Pancreas (tissue), 10 donors: ENCODE measurements around the gene FBLN2. TPM values are rescaled to one million over a fixed set of nuclear protein-coding genes. Genes with fewer than 3 reads are reported as not detected.

Source experiments
- ATAC-seq, 4 donors: fragments of 200-7000 bp; cut with Tn5 transposase; one replicate each; pipeline versions ENCODE4 v1.8.0 to v1.9.1; 2020; ENCODE audit warnings: mild to moderate bottlenecking in 4 of 4, moderate library complexity in 4 of 4
- DNase-seq, 6 donors: peaks; one replicate each; pipeline ENCODE4 v3.0.0-alpha.2; 2020
- FAIRE-seq: peaks from 2 replicates; lab custom pipeline; 2012; peaks lifted over from hg19 to GRCh38; lab: Jason Lieb, UNC
- H3K27ac ChIP-seq, 4 donors: fragments of 200-600 bp; sonication (generic); 1 replicate in 3 of 4; 2 replicates in 1 of 4; pipeline versions ENCODE4 v1.5.0 to v1.8.0; 2020
- H3K27me3 ChIP-seq, 4 donors: fragments of 200-600 bp; one replicate each; pipeline ENCODE4 v1.8.0; 2021
- H3K36me3 ChIP-seq, 3 donors: fragments of 200-600 bp; sonication (generic) in 1 of 3; one replicate each; pipeline versions ENCODE4 v1.5.0 to v1.8.0; 2020 to 2021
- H3K4me1 ChIP-seq, 3 donors: fragments of 200-600 bp; one replicate each; pipeline ENCODE4 v1.8.0; 2021
- H3K4me3 ChIP-seq, 4 donors: fragments of 200-600 bp; sonication (generic) in 2 of 4; one replicate each; pipeline versions ENCODE4 v1.5.0 to v1.8.0; 2020 to 2021
- H3K9me3 ChIP-seq, 4 donors: fragments of 200-600 bp; one replicate each; pipeline ENCODE4 v1.8.0; 2021
- WGBS, 2 donors: extraction: QIAGEN DNeasy Blood & Tissue Kit; methylation state at CpG; one replicate each; pipeline ENCODE4 v1.1.7; 2013; 5-methylcytosine and 5-hydroxymethylcytosine counted together
- intact Hi-C, 3 donors: fragments of 100-400 bp; cut with DNase I; formaldehyde crosslinking; loops; one replicate each; pipeline versions ENCODE4 v1.11.1 to v1.14.2; 2022
- polyA plus RNA-seq, 2 donors: library from polyadenylated mRNA; stranded (reverse); fragments of 200-250 nt; gene quantifications; one replicate each; pipeline ENCODE4 v1.2.3, GENCODE V29; 2013
- total RNA-seq, 6 donors: library from RNA; stranded (reverse); fragmentation: NEBNext Ultra II Directional in 4 of 6; extraction: Animal tissue kit (Norgen Biotek cat#: 25700) in 4 of 6; gene quantifications; one replicate each; pipeline versions ENCODE4 v1.2.1 to v1.2.4, GENCODE V29; 2021 to 2023
- TF ChIP-seq, protein P1 (sequence below), 4 donors: fragments of 200-600 bp; sonication (generic) in 3 of 4; IDR thresholded peaks; one replicate each; pipeline versions ENCODE4 v1.5.0 to v1.8.0; 2021; ENCODE audit warnings: antibody characterized with exemption in 4 of 4
- donor health status: healthy with polysubstance abuse.
- donor health status: DM: no; HTN: no; CAD: no; lungs with moderate emphysema.
- donor health status: DM: no; HTN: no; CAD: no.
- donor health status: control.
- donor health status: control.
- donor health status: Bipolar disorder and iron deficiency.
- donor health status: DM: yes; HTN: yes; CAD: no.
- donor health status: DM: no; HTN: no; CAD: no.
- donor health status: DM: no; HTN: no; CAD: no.
- donor health status: DM: yes; HTN: yes; CAD: no.

FBLN2 gene
- total and polyA plus RNA-seq, 8 donors: 2.4 to 21.8 (median 4.2) TPM

DNA sequence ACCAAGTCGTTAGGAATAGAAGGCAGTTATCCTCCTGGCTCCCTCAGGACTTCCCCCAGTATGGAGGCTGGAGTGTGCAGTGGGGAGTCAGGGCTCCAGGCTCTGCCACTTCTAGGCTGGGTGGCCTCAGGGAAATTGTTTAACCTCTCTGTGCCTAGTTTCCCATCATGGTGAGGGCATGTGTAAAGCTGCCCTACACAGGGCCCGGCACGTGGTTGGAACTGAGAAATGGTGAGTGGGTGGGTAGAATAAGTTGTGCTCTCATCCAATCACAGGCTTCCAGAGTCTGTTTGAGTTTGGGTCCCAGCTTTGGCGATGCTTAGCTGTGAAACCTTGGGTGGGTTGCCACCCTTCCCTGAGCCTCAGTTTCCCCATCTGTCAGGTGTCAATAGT lies 117.3 kb downstream of the FBLN2 start:
- Histone ChIP-seq H3K4me1 (no peaks in the 10 kb centered on the region), H3K9me3 (no peaks in the 10 kb centered on the region), H3K27me3 (no peaks in the 10 kb centered on the region), H3K27ac (no peak overlapping the region), H3K4me3 (no peak overlapping the region), H3K36me3 (no peaks in the 10 kb centered on the region)
- no peak for FAIRE-seq
- intact Hi-C loops: loop anchor here in 1 of 3 donors (10.0 kb wide), 1 partner anchor 209 kb away; no protein-coding TSS in a partner anchor
- TF ChIP-seq, protein P1, sequence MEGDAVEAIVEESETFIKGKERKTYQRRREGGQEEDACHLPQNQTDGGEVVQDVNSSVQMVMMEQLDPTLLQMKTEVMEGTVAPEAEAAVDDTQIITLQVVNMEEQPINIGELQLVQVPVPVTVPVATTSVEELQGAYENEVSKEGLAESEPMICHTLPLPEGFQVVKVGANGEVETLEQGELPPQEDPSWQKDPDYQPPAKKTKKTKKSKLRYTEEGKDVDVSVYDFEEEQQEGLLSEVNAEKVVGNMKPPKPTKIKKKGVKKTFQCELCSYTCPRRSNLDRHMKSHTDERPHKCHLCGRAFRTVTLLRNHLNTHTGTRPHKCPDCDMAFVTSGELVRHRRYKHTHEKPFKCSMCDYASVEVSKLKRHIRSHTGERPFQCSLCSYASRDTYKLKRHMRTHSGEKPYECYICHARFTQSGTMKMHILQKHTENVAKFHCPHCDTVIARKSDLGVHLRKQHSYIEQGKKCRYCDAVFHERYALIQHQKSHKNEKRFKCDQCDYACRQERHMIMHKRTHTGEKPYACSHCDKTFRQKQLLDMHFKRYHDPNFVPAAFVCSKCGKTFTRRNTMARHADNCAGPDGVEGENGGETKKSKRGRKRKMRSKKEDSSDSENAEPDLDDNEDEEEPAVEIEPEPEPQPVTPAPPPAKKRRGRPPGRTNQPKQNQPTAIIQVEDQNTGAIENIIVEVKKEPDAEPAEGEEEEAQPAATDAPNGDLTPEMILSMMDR (IDR thresholded peaks at IDR 0.05): no peak
- no peak for ATAC-seq
- 56 to 62% methylated on average over 4 of the region's 4 CpGs for WGBS, 2 donors
- DNase-seq: peak in 1 of 6 donors; percentile 7

GRCh38 chr3:13666781-13667709 lies 118.1 kb downstream of the FBLN2 start:
- Histone ChIP-seq H3K27ac (no peak overlapping the region), H3K4me1 (no peaks in the 10 kb centered on the region), H3K36me3 (no peaks in the 10 kb centered on the region), H3K4me3 (no peak overlapping the region), H3K27me3 (no peaks in the 10 kb centered on the region), H3K9me3 (no peaks in the 10 kb centered on the region)
- DNase-seq (peak in 1 of 6 donors; percentile 8), ATAC-seq (no peak), FAIRE-seq (no peak)
- intact Hi-C loops: loop anchor here in 1 of 3 donors (10.0 kb wide), 1 partner anchor 208 kb away; no protein-coding TSS in a partner anchor
- 56 to 62% methylated on average over 18 of the region's 18 CpGs for WGBS, 2 donors
- TF ChIP-seq, protein P1 (IDR thresholded peaks at IDR 0.05): no peak

DNA sequence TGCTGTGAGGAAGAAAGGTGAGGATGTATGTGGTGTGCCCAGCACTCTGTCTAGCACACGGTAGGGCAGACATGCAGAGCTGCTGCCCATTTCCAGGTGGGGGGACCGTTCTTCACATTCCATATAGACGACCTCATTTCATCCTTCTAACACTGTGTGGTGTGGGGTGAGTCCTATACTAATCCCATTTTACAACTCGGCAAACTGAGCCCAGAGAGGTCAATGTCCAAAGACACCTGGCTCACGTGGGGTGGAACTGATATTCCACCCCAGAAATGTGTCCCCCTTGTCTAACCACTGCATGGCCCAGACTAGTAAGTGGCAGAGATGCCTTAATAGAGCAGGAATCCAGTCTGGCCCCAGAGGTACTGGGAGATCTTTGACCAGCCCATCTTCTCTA lies 119.2 kb downstream of the FBLN2 start:
- DNase-seq (peak in 1 of 6 donors; percentile 1), FAIRE-seq (no peak), ATAC-seq (no peak)
- Histone ChIP-seq H3K4me1 (no peaks in the 10 kb centered on the region), H3K27me3 (no peaks in the 10 kb centered on the region), H3K4me3 (no peak overlapping the region), H3K27ac (no peak overlapping the region), H3K36me3 (no peaks in the 10 kb centered on the region), H3K9me3 (no peaks in the 10 kb centered on the region)
- 40 to 50% methylated on average over 5 of the region's 5 CpGs for WGBS, 2 donors
- TF ChIP-seq, protein P1 (IDR thresholded peaks at IDR 0.05): no peak
- intact Hi-C loops: loop anchor here in 1 of 3 donors (10.0 kb wide), 1 partner anchor 207 kb away; no protein-coding TSS in a partner anchor

GRCh38 chr3:13669457-13669856 lies 120.5 kb downstream of the FBLN2 start:
- intact Hi-C loops: loop anchor here in 1 of 3 donors (10.0 kb wide), 1 partner anchor 205 kb away; no protein-coding TSS in a partner anchor
- WGBS, 2 donors: 30 to 57% methylated on average over 1 of the region's 1 CpG
- no peak overlapping the region for H3K27ac ChIP-seq

More at GRCh38 chr3:13669457-13669856, 120.5 kb downstream of the FBLN2 start:
- FAIRE-seq: no peak
- Histone ChIP-seq H3K4me3 (no peak overlapping the region), H3K36me3 (no peaks in the 10 kb centered on the region), H3K9me3 (no peaks in the 10 kb centered on the region), H3K4me1 (no peaks in the 10 kb centered on the region), H3K27me3 (no peaks in the 10 kb centered on the region)
- TF ChIP-seq, protein P1 (IDR thresholded peaks at IDR 0.05): no peak
- DNase-seq: peak in 1 of 6 donors; percentile 0
- ATAC-seq: no peak
